ENCODE results near the gene ANO4.

- TF ChIP-seq ZNF561 (tag by site-specific recombination; IDR thresholded peaks at IDR 0.05; ENCODE audit: borderline replicate concordance): no peak
- no peak for TF ChIP-seq ZSCAN5A (tag by site-specific recombination; IDR thresholded peaks at IDR 0.05)
- no peak for TF ChIP-seq ZNF48 (tag by site-specific recombination; IDR thresholded peaks at IDR 0.05)
- TF ChIP-seq ZNF629 (tag by site-specific recombination; IDR thresholded peaks at IDR 0.05): no peak
These were observed 172.6 kb downstream of the ANO4 start for GRCh38 chr12:100967189-100967588.

All from HEK293 (cell line).